ENCODE results near the gene NYNRIN. TPM values are rescaled to one million over a fixed set of nuclear protein-coding genes. Genes with fewer than 3 reads are reported as not detected.

Gene NYNRIN
- total and polyA plus RNA-seq, 10 of the 15 experiments (the other 5 are each of a cell fraction or from before 2014, with no cell fraction given) = under 0.01 to 0.15 (median 0.01) TPM; not detected in 5

- Histone ChIP-seq H3K9me3 (replicated peaks; ENCODE audit: control insufficient read depth, insufficient read depth, low read length) (no peaks in the 10 kb centered on the region), H4K20me1 (ENCODE audit: control insufficient read depth, insufficient read depth) (no peaks in the 10 kb centered on the region), H3K79me2 (ENCODE audit: control insufficient read depth, insufficient read depth, low read length) (no peaks in the 10 kb centered on the region), H3K36me3 (ENCODE audit: control insufficient read depth in 2 of 2, insufficient read depth in 2 of 2, low read length in 1 of 2) (no peaks in the 10 kb centered on the region), H3K9ac (ENCODE audit: control insufficient read depth, insufficient read depth, low read length) (no peak overlapping the region), H3K27me3 (replicated peaks in 1 of 2; ENCODE audit: control insufficient read depth in 2 of 2, insufficient read depth in 2 of 2, low read length in 1 of 2) (peaks cover 1 to 6% of the 10 kb centered on the region in 2 experiments), H2AFZ (ENCODE audit: control insufficient read depth, low read depth, low read length) (no peak overlapping the region), H3K4me3 (no peak overlapping the region), H3K4me2 (ENCODE audit: control insufficient read depth, insufficient read depth) (no peak overlapping the region), H3K4me1 (ENCODE audit: control insufficient read depth, insufficient read depth, low read length) (peaks cover 16% of the 10 kb centered on the region), H3K27ac (ENCODE audit: control insufficient read depth, insufficient read depth) (no peak overlapping the region)
- ChIA-PET POLR2A (interaction anchor here (0.6 to 1.1 kb wide), 3 partner anchors 18 to 96 kb away, joined by 3 to 4 read pairs (median 4); no protein-coding TSS in a partner anchor), RAD21 (ENCODE audit: unreplicated experiment) (interaction anchor here (1.7 to 2.1 kb wide), 3 partner anchors 10 to 62 kb away, joined by 4 to 7 read pairs (median 7); no protein-coding TSS in a partner anchor), SMC1A (ENCODE audit: uncharacterized antibody, unreplicated experiment) (interaction anchor here (0.8 to 1.6 kb wide), 6 partner anchors 9 to 62 kb away, joined by 3 to 8 read pairs (median 3); partner anchors contain the start of gene RIPK3), CTCF (interaction anchor here (1.1 to 4.4 kb wide), 9 partner anchors 8 to 99 kb away, joined by 3 to 22 read pairs (median 4); no protein-coding TSS in a partner anchor)
- intact Hi-C loops (cut with micrococcal nuclease; ENCODE audit: unreplicated experiment) = loop anchor here (5.0 kb wide), 2 partner anchors 38 to 42 kb away; no protein-coding TSS in a partner anchor
- in situ Hi-C loops (cut with MboI) = loop anchor here (5.0 kb wide), 1 partner anchor 62 kb away; no protein-coding TSS in a partner anchor
- no peak for FAIRE-seq
- ATAC-seq = no peak
- WGBS (ENCODE audit: insufficient coverage, insufficient replicate concordance, low lambda C conversion rate, missing lambda C conversion rate) = 70% methylated on average over 32 of the region's 32 CpGs
- DNase-seq (ENCODE audit: low read depth, low spot score) = no peak
- BruUV-seq (replicated peaks) = no TSS peak
- TF ChIP-seq ZNF384 (IDR thresholded peaks at IDR 0.05; ENCODE audit: borderline replicate concordance, low read depth, low read length) (no peak), ZNF207 (IDR thresholded peaks at IDR 0.05; ENCODE audit: borderline replicate concordance) (no peak), CBX3 (IDR thresholded peaks at IDR 0.05; ENCODE audit: borderline replicate concordance, low read depth) (no peak), ELK1 (IDR thresholded peaks at IDR 0.05; ENCODE audit: low read depth, low read length) (no peak), E4F1 (IDR thresholded peaks at IDR 0.05; ENCODE audit: borderline replicate concordance, partially characterized antibody) (no peak), CTCF (IDR thresholded peaks at IDR 0.05 in 2 of 3, conservative IDR thresholded peaks at IDR 0.05 in 1 of 3; ENCODE audit: control insufficient read depth in 2 of 3, extremely low read depth in 1 of 3, insufficient read depth in 1 of 3, low read depth in 3 of 3, low read length in 3 of 3) (no peak), ZNF592 (IDR thresholded peaks at IDR 0.05) (no peak)
These were observed 28.7 kb upstream of the NYNRIN start for GRCh38 chr14:24369907-24370687.
